NCI-H2227 (cell line): ENCODE results near the gene MIR17HG.
A peak's percentile ranks its signal among the peaks of the same experiment; 100 is the strongest.

Source experiments
- DNase-seq: peaks from one replicate; lab custom pipeline; 2025; ENCODE audit not compliant: unreplicated experiment; lab: John Stamatoyannopoulos, UW

Gene MIR17HG

DNA sequence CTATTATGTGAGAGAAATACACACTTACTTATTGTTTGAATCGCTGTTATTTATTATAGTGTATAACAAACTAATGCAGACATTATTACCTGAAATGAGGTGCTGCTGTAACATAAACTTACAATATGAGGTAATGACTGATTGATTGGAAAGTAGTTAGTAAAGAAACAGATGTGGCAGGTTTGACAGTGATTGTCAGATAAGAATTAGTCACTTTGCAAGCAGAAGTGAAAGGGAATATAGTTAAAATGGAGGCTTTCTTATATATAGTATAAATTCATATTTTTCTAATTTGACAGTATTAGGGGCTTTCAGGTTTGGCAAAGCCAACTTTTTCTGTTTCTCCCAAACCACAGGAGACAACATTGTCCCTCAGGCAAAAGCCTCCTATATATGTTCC, 20.6 kb downstream of the MIR17HG start:
- no peak for DNase-seq

DNA sequence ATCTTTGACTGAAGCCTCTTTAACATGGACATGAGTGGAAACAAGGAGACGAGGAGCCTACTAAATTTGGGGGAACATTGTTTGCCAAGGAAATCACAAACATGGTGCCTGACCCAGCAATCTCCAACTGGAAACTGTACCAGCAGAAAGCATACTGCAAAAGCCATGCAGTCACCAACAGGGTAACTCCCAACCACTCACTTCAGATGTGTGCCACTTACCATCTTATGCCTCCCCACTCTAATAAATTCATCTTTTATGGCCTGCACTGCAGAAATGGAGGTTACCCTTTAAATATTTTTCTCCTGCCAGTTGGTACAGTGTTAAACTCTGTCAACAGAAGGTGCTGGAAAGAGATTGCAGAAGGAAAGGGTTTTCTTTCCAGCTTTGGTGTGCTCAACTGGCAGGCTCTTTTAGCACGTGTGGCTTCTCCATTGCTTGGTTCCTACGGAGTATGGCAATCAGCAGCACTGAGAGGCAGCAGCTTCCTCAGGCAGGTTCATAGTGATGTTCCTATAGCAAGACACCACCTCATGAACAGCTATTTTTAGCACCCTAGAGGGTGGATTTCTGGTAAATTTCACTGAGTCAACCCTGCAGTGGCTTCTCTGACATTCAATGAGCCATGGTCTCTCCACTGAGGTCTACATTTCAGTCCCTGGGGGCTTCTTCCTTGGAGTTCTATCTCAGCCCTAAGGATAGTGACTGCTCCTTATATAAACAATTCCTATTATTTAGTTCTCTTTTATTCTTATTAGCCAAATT, 21.4 kb downstream of the MIR17HG start:
- DNase-seq: no peak

- DNase-seq: no peak
Observed at GRCh38 chr13:91369441-91369831, 21.9 kb downstream of the MIR17HG start.

DNA sequence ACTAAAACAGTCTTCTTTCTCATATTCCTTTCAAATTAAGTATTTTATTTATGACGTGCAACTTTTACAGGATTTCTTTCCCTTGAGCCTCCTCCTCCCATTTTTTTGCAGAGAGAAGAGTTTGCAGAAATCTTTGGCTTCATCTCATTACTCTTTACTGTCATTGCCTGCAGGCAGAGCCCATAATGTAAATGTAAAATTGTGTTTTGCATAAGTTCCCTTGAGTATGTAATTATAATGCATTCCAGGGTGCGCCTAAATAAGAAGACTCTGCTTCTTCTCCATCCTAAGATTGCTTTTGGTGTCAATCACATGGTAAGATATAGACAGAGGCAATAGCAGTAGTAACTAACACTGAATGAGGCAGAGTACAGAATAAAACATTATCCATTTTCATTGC, 23.0 kb downstream of the MIR17HG start:
- no peak for DNase-seq

DNA sequence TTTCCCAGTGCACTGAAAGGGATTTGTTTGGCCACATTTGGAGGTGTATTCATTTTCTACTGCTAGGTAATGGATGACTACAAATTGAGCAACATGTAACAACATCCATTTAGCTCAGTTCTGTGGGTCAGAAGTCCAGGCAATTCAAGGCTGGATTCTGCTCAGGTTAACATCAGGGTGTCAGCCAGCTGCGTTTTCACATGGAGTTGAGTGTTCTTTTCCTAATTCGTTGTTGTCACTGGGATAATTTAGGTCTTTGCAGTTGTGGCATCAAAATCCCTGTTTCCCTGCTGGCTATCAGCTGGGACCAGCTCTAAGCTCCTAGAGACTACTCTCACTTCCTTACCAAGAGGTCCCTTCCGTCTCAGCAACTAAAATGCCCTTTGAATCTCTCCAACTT, 25.4 kb downstream of the MIR17HG start:
- DNase-seq: no peak

DNA sequence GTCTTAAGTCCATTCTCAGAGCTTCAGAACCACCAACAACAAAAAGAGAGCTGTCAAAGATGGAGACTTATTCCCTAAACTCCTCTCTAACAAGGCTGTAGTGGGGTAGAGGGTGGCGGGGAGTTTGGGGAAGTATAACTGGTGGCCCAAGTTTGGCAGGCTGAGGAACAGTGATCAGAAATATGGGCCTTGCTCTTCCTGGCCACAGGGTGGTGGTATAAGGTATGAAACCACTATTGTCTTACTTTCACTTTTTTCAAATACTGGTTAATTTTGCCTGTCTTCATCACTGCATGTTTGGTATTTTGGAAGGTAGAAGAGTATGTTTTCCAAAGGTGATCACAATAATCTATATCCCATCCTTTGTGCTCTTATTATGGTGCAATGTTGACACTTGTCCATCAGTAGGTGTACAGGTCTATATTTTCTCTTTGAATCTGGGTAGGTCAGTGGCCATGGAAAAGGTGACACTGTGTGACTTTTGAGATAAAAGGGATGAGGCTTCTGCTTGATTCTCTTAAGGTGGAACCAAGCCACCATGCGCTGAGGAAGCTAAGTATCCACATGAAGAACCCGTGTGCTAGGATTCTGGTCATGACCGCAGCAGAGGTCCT, 27.7 kb downstream of the MIR17HG start:
- no peak for DNase-seq

GRCh38 chr13:91381371-91381770, 33.9 kb downstream of the MIR17HG start:
- DNase-seq: no peak

DNA sequence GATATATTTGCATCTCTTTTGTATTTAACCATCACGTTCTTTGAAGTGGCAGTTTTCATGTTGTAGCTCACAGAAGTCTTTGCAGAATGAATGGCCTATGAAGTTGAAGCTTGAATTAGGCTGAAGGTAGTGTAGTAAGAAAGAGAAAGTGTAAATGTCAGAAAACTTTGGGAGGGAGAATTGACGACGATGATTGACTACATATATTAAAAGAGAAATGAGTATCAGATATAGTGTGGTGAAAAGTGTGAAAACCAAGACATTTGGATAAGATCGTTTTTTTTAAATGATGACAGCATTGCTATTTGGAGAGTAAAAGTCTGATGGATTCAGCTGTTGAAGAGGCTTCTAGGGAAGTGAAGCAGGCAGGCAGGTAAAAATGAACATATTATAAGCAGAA, 36.3 kb downstream of the MIR17HG start:
- DNase-seq: no peak

- no peak for DNase-seq
Observed at GRCh38 chr13:91384896-91385295, 37.4 kb downstream of the MIR17HG start.

DNA sequence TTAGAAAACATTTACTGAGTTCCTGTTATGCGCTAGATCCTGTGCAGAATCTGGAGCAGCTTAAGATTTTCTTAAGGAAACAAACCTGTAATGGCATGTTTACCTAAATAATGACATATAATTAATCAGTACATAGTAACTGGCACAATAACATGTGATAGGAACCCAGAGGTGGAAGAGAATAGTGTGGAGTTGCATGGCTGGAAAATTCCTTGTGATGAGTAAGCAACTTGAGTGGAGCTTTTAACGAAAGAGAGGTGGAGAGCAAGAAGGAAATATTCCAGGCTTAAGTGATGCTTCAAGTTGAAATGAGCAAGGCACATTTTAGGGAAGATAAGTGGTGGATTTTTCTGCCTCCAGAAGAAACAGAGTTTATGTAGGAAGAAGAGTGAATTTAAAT, 41.7 kb downstream of the MIR17HG start:
- DNase-seq: no peak

- DNase-seq: no peak
Observed at GRCh38 chr13:91397595-91397994, 50.1 kb downstream of the MIR17HG start.

DNA sequence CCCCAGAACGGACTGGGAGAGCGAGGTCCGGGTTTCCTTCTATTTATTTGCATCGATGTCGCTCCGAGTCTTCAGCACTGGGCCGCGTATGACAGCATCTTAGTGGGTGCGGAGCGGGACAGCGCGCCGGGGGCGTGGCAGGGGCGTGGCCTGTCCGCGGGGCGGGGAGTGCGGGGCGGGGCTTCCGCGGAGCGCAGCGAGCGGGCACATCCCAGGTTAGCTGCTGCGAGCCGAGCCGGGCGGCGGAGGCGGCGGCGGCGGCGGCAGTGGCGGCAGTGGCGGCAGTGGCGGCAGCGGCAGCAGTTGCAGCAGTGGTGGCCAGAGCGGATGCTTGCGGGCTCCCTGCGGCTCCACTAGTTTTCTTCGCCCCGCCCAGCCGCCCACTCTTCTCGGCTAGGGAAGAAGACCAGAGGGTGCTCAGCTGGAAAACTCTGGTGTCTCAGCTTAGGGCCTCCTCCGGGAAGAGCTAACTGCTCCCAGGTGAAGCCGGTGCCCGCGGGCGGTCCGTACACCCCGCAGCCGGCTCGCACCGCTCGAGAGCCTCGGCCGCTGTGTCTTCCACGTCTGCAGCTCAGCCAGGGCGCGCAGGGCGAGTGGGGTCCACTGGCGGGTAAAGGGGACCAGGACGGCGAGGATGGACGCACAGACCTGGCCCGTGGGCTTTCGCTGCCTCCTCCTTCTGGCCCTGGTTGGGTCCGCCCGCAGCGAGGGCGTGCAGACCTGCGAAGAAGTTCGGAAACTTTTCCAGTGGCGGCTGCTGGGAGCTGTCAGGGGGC, 51.1 kb downstream of the MIR17HG start, which contains the start of gene GPC5:
Gene GPC5, plus strand, starts transcription at position 209 of the 776 bp plus-strand sequence.
- DNase-seq: peak; percentile 71

DNA sequence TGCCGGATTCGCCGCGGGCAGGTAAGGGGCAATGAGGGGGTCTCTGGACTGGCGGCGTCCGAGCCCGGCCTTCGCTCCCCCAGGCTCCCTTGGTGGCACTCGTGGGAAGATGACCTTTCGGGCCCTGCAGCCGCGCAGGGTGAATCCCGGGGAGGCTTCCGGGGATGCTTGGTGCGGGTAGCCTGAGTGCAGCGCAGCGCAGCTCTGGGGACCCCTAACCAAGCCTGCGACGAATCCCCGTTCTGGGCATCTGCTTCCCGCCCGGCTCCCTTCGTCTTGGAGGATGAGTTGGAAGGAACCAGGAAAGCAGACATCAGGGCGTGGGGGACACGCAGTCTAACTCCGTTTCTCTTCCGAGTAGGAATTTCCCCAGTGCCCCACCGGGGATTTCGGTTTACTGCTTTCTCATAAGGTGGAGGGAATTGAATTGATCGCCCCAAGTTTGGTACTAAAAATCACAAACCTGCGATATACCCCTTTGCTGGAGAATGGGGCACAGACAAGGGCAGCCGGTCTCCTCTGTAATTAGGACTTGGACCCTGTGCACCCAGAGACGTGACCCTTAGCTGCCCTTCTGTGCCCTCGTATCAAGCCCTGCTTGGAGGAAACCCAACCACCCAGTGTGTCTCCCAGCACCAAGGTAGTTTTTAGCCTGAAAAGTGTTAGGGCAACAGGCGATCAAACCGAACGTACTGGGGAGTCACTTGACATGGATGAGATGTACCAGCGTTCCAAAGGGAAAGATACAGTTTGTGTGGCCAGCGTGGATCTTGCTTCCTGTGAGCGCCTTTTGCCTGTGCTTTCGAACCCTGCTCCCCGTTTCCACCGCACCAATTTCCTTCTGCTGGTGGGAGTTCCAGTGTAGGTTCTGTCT, 51.9 kb downstream of the MIR17HG start:
- no peak for DNase-seq

DNA sequence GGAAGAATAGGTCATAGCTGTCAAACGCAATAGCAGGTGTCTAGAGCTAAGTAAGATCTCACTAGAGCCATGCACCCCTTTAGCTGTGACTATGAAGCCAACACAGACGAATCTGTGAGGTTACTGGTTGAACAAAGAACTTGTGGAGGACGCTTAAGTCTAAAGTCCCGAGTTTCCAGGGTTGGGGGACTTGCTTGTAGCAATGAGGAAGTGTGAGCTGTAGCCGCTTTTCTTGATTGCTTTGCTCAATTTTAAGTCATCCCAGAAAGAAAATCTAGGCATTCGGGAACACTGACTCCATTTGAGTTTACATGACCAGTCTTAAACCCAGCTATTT, 52.5 kb downstream of the MIR17HG start:
- DNase-seq: no peak

DNA sequence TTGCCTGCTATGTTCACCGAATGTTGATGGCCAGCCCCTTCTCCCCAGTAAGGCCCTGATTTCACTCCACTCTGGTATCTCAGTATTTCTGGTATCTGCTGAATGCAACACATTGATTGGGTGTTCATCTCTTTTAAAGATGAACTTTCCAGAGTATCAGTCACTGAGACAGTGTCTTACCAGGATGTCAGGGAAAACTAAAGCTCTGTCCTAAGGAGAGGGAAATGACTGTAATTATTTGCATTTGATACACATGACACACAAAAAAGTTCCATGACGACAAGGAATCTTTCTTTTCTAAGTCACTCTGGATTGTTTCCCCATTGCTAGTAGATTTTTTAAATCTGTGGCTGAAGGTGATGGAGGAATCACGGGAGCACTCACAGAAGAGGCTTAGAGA, 53.2 kb downstream of the MIR17HG start:
- no peak for DNase-seq

DNA sequence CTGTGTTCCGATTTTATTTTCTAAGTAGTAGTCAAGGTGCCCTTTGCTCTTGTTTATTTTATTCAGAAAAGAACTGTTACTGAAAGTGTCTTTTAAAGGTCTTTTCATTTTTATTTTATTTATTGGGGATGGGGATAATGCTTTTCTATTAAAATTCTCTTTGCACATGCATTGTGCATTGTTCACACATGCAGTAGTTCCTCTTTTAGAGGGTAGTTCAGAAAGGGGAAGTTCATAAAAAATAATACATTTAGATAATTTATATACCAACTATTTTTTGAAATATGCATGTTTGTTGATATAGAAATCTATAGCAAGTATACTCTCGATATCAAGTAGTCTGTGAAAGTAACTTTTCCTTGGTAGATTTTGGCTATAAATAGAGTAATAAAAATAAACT, 54.4 kb downstream of the MIR17HG start:
- no peak for DNase-seq
